GM19025 (cell line): Measurements from ENCODE around the gene RASA3.
"Not testable (repeated sequence)": the region's sequence is repeated elsewhere in the genome, so short reads cannot be mapped to it uniquely, and the experiment has no call there.

Experiments used
- ATAC-seq: cut with Tn5 transposase; IDR thresholded peaks from one replicate; pipeline ENCODE4 v1.9.1; 2021; ENCODE audit warnings: mild to moderate bottlenecking, low read depth, moderate library complexity; ENCODE audit not compliant: unreplicated experiment

The RASA3 gene

GRCh38 chr13:114102521-114103288 lies 29.7 kb downstream of the RASA3 start:
- ATAC-seq, result no peak

GRCh38 chr13:114102131-114102520 lies 30.3 kb downstream of the RASA3 start:
- ATAC-seq, result no peak

- ATAC-seq, result no peak
These were observed 30.9 kb downstream of the RASA3 start for GRCh38 chr13:114101358-114102130.

DNA sequence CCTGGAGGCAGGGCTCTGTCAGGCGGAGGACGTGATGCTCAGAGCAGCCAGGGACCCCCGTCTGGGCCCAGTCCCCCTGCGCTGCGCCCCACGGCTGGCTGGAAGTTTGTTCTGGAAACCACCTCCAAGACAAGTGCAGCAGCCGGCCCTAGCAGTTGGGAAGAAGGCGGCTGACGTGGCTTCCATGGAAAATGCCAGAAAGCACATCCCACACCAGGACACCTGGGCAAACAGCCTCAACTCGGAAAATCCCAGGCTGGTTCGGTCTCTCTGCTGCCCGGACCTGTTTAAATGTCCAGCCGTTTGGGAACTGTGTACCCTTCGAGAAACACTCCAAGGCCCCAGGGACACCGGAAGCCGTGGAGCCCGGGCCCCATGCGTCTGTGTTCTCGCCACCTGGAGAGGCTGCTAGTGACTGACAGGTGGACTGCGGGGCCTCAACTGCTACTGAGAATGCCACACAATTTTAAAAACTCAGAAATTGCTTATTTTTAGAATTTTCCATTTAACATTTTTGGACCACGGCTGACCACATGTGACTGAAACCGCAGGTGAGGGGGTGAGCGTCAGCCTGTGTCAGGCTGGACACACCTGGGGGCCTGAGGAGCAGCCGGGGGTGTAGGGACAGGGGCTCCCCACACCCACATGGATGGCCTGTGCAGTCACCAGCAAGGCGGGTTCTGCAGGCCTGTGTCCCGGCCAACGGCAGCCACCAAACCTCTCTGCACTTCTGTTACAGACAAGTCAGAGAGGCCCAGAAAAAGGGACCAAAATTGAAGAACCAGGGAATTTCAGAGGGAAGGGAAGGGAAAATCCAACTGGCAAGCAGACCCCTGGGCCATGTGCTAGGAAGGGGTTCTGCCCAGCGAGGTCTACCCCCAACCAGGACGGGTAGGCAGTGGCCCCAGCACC lies 31.7 kb downstream of the RASA3 start:
- ATAC-seq, result no peak

DNA sequence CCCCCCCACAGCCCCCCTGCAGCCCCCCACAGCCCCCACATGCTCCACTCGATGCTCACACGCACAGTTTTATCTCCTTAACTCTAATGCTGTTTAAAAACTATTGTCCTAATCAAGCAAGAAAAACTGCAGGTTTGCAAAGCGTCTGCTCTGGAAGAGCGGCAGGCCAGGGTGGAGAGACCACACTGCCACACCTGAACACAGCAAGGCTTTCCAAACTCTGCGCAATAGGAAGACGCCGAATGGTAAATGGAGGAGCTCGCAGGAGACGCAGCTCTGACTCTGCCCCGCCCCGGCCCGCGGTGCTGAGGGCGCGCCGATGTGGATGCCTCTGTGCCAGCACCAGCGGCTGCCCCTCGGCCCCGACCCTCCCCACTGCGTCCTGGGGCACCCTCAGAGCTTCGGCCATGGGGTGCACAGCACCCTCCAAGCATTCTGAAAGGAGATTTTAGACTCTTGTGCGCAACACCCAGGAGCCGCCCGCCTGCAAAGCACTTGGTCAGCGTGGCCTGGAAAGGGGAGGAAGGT lies 32.4 kb downstream of the RASA3 start:
- no peak for ATAC-seq

DNA sequence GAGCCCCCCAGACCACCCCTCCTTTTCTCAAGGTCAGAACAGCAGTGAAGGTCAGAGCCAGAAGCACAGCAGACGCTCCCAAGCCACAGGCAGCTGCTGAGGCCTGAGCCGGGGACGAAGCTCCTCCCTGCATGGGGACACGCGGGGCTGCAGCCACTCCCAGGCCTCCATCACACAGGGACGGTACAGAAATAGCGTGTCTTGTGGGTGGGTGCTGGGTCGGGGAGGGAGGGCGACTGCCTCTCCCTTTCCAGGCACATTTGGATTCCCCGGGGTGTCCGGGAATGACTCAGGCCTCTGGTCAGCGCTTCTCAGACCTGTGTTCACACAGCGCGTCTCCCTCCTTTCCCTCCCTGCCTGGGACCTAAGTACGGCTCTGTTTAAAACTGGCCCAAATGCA lies 33.2 kb downstream of the RASA3 start:
- no peak for ATAC-seq

DNA sequence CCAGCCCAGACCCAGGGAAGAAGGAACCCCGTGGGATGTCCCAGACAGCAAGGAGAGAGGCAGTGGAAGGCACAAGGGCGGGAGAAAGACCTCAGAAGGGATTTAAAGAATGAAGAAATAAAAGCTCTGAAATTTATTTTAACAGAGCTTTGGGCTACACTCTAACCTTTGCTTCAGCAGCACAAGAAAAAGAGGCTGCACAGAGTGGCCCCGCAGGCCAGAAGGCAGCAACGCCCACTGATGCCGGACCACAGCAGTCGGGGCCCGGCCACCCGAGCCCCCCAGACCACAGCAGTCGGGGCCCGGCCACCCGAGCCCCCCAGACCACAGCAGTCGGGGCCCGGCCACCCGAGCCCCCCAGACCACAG lies 33.8 kb downstream of the RASA3 start:
- not testable (repeated sequence) for ATAC-seq

DNA sequence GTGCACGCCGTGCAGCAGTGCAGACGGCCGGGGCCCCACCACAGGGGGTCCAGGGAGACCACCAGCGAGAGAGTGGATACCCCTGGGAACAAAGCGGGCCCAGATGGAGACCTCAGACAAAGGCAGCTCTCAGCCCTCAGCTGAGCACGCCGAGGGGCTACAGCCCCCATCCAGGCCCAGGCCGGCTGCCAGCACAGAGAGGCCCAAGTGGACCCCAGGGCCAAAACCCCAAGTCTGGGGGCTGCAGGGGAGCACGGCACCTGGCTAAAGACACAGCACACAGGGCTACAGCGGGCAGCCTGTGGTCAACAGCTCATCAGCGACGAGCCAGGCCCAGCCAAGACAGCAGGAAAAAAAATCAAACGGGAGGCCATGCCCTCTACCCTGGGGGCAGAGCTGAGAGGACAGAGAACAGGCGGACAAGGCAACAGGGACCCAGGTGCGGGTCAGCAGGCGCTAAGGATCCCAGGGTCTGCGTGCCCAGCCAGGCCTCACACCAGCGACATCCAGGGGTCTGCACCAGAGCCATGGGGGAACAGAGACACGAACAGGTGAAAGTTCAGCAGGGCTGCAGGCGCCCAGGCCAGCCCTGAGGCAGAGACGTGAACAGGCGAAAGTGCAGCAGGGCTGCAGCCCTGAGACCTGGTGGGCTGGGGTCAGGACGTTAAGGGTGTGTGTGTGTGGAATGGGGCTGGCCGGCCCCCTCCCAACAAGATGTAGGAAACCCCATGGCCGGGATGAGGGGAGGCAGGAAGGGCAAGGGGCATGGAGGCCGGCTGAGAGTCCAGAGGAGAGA lies 34.3 kb downstream of the RASA3 start:
- no peak for ATAC-seq

DNA sequence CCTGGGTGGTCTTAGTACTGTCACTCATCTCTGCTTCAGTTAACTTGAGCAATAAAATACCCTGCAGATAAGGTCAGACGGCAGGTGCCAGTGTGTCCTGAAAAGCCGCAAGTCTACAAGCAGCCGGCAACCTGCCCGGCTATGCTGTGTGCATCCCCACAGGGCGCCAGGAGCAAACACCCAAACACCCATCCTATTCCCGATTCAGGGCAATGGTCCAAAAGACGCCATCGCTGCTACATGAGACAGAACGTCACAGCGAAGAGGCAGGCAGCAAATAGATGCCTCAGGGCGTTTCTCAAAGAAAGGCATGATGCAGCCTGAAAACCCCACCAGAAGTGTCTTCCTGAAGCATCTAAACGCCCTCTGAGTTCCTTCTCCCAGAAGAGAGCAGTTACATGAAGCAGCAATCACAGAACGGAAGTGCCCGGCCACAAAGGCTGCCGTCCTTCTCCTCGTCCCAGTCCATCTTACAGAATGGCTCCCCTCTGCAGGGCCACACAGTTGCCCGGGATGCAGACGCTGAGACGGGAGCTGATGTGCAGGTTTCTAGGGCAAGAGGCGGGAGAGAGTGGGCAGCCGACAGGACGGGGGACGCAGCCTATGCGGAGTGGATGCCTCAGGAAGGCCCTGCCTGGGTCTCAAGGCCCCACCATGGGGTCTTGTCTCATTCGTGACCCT lies 35.1 kb downstream of the RASA3 start:
- no peak for ATAC-seq

GRCh38 chr13:114096811-114097211 lies 35.6 kb downstream of the RASA3 start:
- ATAC-seq, result no peak

DNA sequence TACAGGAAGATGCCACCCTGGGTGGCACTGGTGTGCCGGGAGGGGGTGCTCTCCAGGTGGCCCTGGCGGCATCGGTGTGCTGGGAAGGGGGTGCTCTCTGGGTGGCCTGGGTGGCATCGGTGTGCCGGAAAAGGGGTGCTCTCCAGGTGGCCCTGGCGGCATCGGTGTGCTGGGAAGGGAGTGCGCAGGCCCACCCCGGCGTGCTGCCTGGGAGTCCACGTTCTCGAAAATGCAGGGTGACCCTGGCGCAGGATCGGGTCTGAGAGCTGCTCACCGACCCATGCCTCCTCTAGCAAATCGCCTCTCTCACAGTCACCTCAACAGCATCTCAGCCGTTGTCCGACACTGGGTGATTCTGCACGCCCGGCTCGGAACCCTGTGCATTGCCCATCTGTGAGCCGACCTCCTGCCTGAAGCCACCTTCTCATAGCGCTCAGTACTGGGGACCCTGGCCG lies 36.4 kb downstream of the RASA3 start:
- no peak for ATAC-seq

DNA sequence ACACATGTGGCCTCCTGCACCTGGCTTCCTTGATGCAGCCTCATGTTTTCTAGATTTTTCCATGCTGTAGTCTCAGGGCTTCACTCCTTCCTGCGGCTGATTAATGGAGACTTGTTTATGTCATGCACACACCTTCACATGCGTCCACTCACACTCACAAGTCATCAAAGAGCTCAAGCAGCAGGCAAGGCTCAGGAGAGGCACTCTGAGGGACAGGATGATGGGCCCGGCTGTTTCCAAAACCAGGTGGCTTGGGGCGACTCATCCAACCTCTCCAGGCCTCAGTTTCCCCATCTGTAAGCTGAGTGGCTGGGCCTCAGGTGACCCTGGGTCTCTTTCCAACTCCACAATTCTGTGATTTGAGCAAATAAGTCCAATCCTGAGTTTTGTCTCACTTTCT lies 36.9 kb downstream of the RASA3 start:
- ATAC-seq, result no peak

GRCh38 chr13:114093118-114093517 lies 39.3 kb downstream of the RASA3 start:
- ATAC-seq, result no peak

DNA sequence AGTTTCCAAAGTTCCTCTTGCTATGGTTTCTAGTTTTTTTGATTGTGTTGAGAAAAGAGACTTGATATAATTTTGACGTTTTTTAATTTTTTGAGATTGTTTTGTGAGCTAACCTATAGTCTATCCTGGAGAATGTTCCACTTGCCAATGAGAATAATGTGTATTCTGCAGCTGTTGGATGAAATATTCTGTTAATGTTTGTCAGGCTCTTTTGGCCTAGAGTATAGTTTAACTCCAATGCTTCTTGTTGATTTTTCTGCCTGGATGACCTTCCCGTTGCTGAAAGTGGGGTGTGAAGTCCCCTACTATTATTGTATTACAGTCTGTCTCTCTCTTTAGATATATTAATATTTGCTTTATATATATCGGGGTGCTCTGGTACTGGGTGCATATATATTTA lies 40.0 kb downstream of the RASA3 start:
- no peak for ATAC-seq

- ATAC-seq, result no peak
These were observed 41.9 kb downstream of the RASA3 start for GRCh38 chr13:114090476-114090875.

DNA sequence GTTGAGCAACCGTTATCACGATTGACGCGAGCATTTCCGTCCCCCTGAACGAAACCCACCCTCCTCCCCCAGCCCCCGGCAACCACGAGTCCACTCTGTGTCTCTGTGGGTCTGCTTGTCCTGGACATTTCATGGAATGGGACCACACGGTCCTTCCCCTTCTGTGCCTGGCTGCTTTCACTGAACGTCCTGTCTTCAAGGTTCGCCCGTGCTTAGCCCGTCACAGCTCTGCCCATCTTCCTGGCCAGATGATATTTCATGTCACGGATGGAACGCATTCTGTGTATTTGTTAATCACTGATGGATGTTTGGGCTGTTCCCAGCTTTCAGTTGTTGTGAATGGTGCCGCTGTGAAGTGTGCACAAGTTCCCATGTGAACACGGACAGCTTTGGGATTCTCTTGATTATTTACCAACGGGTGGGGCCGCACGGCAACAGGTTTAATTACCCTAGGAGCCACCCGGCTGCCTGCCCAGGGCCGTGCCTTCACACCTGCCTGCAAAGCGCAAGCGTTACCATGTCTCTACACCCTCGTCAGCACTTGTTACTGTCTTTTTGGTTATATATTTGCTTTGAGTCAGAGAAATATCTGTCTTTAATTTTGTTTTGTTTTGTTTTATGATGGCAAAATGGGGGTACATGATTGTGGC lies 42.5 kb downstream of the RASA3 start:
- ATAC-seq, result no peak

GRCh38 chr13:114089341-114089740 lies 43.1 kb downstream of the RASA3 start:
- ATAC-seq, result no peak

DNA sequence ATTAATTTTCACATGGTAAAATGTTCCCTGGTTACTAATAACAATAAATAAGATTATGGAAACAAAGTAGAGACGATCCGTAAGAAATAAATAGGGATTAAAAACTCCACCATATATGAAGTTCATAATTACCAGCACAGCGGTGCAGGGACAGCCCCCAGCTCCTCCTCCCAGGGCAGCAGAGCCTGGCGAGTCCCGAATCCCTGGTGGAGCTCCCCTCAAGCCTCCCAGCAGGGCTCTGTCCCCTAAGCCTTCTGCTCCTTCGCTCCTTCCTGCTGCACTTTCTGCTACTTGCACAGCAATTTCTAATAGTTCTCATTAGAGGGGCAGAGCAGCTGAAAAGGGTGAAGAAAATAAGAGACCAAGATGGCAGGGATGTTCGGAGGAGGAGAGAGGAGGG lies 43.6 kb downstream of the RASA3 start:
- ATAC-seq, result no peak

- no peak for ATAC-seq
These were observed 44.2 kb downstream of the RASA3 start for GRCh38 chr13:114088234-114088633.
